Liver (tissue), 9 donors: Measurements from ENCODE around the gene NOX4. TPM values are rescaled to one million over a fixed set of nuclear protein-coding genes. Genes with fewer than 3 reads are reported as not detected.

ENCODE experiments used
- DNase-seq: peaks from one replicate; pipeline ENCODE4 v3.0.0-alpha.2; 2017; ENCODE audit warnings: low spot score
- H3K27ac ChIP-seq, 2 donors: one replicate each; pipeline ENCODE4 v1.7.0; 2013; ENCODE audit warnings: inconsistent platforms in 2 of 2, low read length in 2 of 2, control low read depth in 1 of 2, low read depth in 1 of 2, mild to moderate bottlenecking in 1 of 2
- H3K27me3 ChIP-seq, 4 donors: one replicate each; pipeline versions ENCODE4 v1.6.1 to v1.7.0; 2013; ENCODE audit warnings: low read length in 3 of 4, inconsistent platforms in 1 of 4, mild to moderate bottlenecking in 1 of 4, moderate library complexity in 1 of 4; ENCODE audit not compliant: control insufficient read depth in 4 of 4, insufficient read depth in 4 of 4
- H3K36me3 ChIP-seq, 4 donors: one replicate each; pipeline versions ENCODE4 v1.6.1 to v1.7.0; 2013; ENCODE audit warnings: low read length in 3 of 4, mild to moderate bottlenecking in 3 of 4, low read depth in 1 of 4, moderate library complexity in 1 of 4; ENCODE audit not compliant: control insufficient read depth in 4 of 4, insufficient read depth in 3 of 4
- H3K4me1 ChIP-seq, 4 donors: one replicate each; pipeline versions ENCODE4 v1.6.1 to v1.7.0; 2013; ENCODE audit warnings: low read length in 3 of 4, mild to moderate bottlenecking in 3 of 4, moderate library complexity in 1 of 4; ENCODE audit not compliant: control insufficient read depth in 4 of 4, insufficient read depth in 4 of 4
- H3K4me3 ChIP-seq, 3 donors: one replicate each; pipeline versions ENCODE4 v1.6.1 to v1.7.0; 2013; ENCODE audit warnings: low read length in 3 of 3, control low read depth in 1 of 3, low read depth in 1 of 3, mild to moderate bottlenecking in 1 of 3
- H3K9ac ChIP-seq, 2 donors: one replicate each; pipeline ENCODE4 v1.7.0; 2013; ENCODE audit warnings: low read length in 2 of 2, mild to moderate bottlenecking in 2 of 2, moderate library complexity in 2 of 2, control low read depth in 1 of 2, low read depth in 1 of 2
- H3K9me3 ChIP-seq, 4 donors: one replicate each; pipeline versions ENCODE4 v1.6.1 to v1.7.0; 2013; ENCODE audit warnings: low read length in 3 of 4; ENCODE audit not compliant: control insufficient read depth in 4 of 4
- CTCF ChIP-seq: fragments of 150-350 bp; IDR thresholded peaks from 2 replicates; pipeline ENCODE4 v1.5.1; 2017; ENCODE audit warnings: improper control_type of control experiment, low read depth, low read length; ENCODE audit not compliant: missing input control
- EGR1 ChIP-seq, 2 donors: IDR thresholded peaks; 2 replicates each; pipeline ENCODE4 v1.6.1; 2016 to 2018; ENCODE audit warnings: antibody characterized with exemption in 2 of 2, low read depth in 2 of 2
- FOXA1 ChIP-seq: IDR thresholded peaks from 2 replicates; pipeline ENCODE4 v1.6.1; 2016; ENCODE audit warnings: antibody characterized with exemption
- HNF4A ChIP-seq, 2 donors: conservative IDR thresholded peaks; 2 replicates each; pipeline ENCODE4 v1.6.1; 2016; ENCODE audit warnings: antibody characterized with exemption in 2 of 2, mild to moderate bottlenecking in 2 of 2
- MAX ChIP-seq: IDR thresholded peaks from 2 replicates; pipeline ENCODE4 v1.6.1; 2016; ENCODE audit warnings: antibody characterized with exemption
- NR2F2 ChIP-seq: IDR thresholded peaks from 2 replicates; pipeline ENCODE4 v1.6.1; 2016; ENCODE audit warnings: antibody characterized with exemption
- REST ChIP-seq: IDR thresholded peaks from 2 replicates; pipeline ENCODE4 v1.6.1; 2016; ENCODE audit warnings: antibody characterized with exemption, mild to moderate bottlenecking
- RXRA ChIP-seq, 2 donors: IDR thresholded peaks; 2 replicates each; pipeline ENCODE4 v1.6.1; 2017 to 2018; ENCODE audit warnings: antibody characterized with exemption in 2 of 2, mild to moderate bottlenecking in 1 of 2
- YY1 ChIP-seq: IDR thresholded peaks from 2 replicates; pipeline ENCODE4 v1.6.1; 2016; ENCODE audit warnings: antibody characterized with exemption, mild to moderate bottlenecking
- ZBTB33 ChIP-seq: IDR thresholded peaks from 2 replicates; pipeline ENCODE4 v1.6.1; 2016; ENCODE audit warnings: antibody characterized with exemption
- WGBS: extraction: QIAGEN DNeasy Blood & Tissue Kit; methylation state at CpG from one replicate; pipeline ENCODE4 v1.1.7; 2013; 5-methylcytosine and 5-hydroxymethylcytosine counted together
- polyA plus RNA-seq, 2 donors: library from polyadenylated mRNA; stranded (reverse) in 1 of 2; unstranded in 1 of 2; fragments of 200-250 nt in 1 of 2; fragments of >200 nt in 1 of 2; fragmentation: Nextera tagmentation in 1 of 2; extraction: Ambion mirVana in 1 of 2; gene quantifications; one replicate each; pipeline versions ENCODE4 v1.2.1 to v1.2.3, GENCODE V29; 2013 to 2015
- total RNA-seq, 2 donors: library from RNA; depleted of rRNA; stranded (reverse); fragments of >200 nt; gene quantifications; one replicate each; pipeline ENCODE4 v1.2.3, GENCODE V29; 2014
- donor health status: healthy.
- donor health status: healthy.
- donor health status: healthy.
- donor health status: healthy.
- donor health status: healthy.

NOX4 gene
- total and polyA plus RNA-seq, 4 donors, result 0.07 to 0.29 (median 0.19) TPM; not detected in 1

GRCh38 chr11:89537936-89538335, 46.8 kb upstream of the NOX4 start (continued):
- TF ChIP-seq EGR1 (IDR thresholded peaks at IDR 0.05; ENCODE audit: low read depth in 2 of 2) (no peak), FOXA1 (no peak), REST (no peak), MAX (no peak)

- no peaks in the 10 kb centered on the region for H3K27me3 ChIP-seq
- no peak overlapping the region for H3K27ac ChIP-seq
- 70% methylated on average over 1 of the region's 1 CpG for WGBS
- no peaks in the 10 kb centered on the region for H3K4me1 ChIP-seq
- TF ChIP-seq NR2F2 (no peak), FOXA1 (no peak), ZBTB33 (no peak)
- no peak overlapping the region for H3K4me3 ChIP-seq
- H3K36me3 ChIP-seq, result no peaks in the 10 kb centered on the region
- H3K9ac ChIP-seq, result no peak overlapping the region
- DNase-seq, result no peak
- H3K9me3 ChIP-seq, result no peaks in the 10 kb centered on the region
These were observed 45.8 kb upstream of the NOX4 start for GRCh38 chr11:89536926-89537325.

- H3K36me3 ChIP-seq, result no peaks in the 10 kb centered on the region
- H3K4me1 ChIP-seq, result no peaks in the 10 kb centered on the region
- no peak overlapping the region for H3K9ac ChIP-seq
- no peaks in the 10 kb centered on the region for H3K9me3 ChIP-seq
- H3K4me3 ChIP-seq, result no peak overlapping the region
- no peaks in the 10 kb centered on the region for H3K27me3 ChIP-seq
- TF ChIP-seq HNF4A (conservative IDR thresholded peaks at IDR 0.05), result no peak
- no peak for TF ChIP-seq YY1
- no peak for TF ChIP-seq CTCF
- TF ChIP-seq NR2F2, result no peak
- no peak for TF ChIP-seq FOXA1
- no peak for TF ChIP-seq EGR1 (IDR thresholded peaks at IDR 0.05; ENCODE audit: low read depth in 2 of 2)
- no peak for TF ChIP-seq RXRA (IDR thresholded peaks at IDR 0.05)
- no peak for DNase-seq
- 85% methylated on average over 4 of the region's 4 CpGs for WGBS
- H3K27ac ChIP-seq, result no peak overlapping the region
These were observed 44.0 kb upstream of the NOX4 start for GRCh38 chr11:89535221-89535620.
